Measurements from ENCODE around the gene ORC3. TPM values are rescaled to one million over a fixed set of nuclear protein-coding genes. Genes with fewer than 3 reads are reported as not detected.

ORC3 gene
- total RNA-seq, 4 donors from 2014 or later: 11.2 to 24.8 (median 16.9) TPM

DNA sequence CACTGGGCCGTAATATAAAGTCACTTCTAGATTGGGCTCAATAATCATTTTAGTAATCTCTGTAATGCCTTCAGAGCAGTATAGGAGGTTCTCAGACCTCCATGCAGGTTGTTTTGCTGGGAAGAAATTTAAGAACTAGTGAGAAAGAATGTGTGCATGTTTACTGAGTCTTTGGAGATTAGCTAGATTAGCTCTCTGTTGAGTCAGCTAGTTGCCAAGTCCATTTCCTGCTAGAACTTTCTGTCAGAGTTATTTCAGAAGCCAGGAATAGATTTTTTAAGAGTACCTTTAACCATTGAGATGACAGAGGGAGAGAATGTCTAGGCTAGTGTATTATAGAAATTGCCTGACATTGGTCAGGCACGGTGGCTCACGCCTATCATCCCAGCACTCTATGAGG lies 33.3 kb downstream of the ORC3 start:
- H3K4me3 ChIP-seq: no peak overlapping the region
- no peaks in the 10 kb centered on the region for H3K9me3 ChIP-seq
- peaks cover 0 to 12% (median 0%) of the 10 kb centered on the region in 3 donors for H3K36me3 ChIP-seq
- no peaks in the 10 kb centered on the region for H3K4me1 ChIP-seq
- no peaks in the 10 kb centered on the region for H3K27me3 ChIP-seq
- H3K27ac ChIP-seq: no peak overlapping the region
- no peak for TF ChIP-seq POLR2A (IDR thresholded peaks at IDR 0.05)
- TF ChIP-seq, protein P1, sequence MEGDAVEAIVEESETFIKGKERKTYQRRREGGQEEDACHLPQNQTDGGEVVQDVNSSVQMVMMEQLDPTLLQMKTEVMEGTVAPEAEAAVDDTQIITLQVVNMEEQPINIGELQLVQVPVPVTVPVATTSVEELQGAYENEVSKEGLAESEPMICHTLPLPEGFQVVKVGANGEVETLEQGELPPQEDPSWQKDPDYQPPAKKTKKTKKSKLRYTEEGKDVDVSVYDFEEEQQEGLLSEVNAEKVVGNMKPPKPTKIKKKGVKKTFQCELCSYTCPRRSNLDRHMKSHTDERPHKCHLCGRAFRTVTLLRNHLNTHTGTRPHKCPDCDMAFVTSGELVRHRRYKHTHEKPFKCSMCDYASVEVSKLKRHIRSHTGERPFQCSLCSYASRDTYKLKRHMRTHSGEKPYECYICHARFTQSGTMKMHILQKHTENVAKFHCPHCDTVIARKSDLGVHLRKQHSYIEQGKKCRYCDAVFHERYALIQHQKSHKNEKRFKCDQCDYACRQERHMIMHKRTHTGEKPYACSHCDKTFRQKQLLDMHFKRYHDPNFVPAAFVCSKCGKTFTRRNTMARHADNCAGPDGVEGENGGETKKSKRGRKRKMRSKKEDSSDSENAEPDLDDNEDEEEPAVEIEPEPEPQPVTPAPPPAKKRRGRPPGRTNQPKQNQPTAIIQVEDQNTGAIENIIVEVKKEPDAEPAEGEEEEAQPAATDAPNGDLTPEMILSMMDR (IDR thresholded peaks at IDR 0.05): no peak
- no peak for DNase-seq

DNA sequence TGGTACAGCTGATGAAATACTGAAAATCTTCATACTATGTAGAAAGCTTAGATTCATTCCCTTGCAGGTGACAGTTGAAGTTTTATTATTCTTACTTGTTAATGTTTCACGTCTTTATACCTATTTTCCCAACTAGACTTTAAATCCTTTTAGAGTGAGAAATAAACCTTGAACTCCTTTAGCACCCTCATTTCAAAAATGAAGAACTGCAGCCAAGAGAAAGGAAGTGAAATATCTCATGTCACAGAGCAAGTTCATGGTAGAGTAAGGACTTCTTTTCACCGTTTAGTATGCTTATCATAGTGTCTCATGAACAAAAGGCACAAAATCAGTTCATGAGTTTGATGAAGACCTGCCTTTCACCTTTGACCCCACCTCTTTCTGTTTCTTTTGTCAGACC lies 38.5 kb downstream of the ORC3 start:
- no peak for TF ChIP-seq POLR2A (IDR thresholded peaks at IDR 0.05)
- TF ChIP-seq, protein P1 (IDR thresholded peaks at IDR 0.05): no peak

DNA sequence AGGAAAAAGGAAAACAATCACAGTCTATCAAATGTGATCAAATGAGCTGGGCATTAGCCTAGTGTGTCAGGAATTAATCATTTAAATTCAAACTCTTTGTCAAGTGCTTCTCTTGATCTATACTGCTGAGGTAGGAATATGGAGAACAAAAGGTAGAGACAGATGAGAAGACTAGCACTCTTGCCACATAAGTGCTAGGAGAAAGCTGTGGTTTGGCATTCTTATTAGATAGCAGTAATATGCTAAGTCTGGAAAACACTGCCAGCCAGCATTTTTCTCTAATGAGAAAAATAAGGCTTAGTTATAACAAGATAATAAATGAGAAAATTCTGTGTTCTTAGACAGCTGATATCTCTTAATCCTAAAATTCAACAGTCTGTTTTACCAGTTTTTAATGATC lies 38.9 kb downstream of the ORC3 start:
- Histone ChIP-seq H3K36me3 (no peaks in the 10 kb centered on the region), H3K9me3 (no peaks in the 10 kb centered on the region), H3K4me3 (no peak overlapping the region), H3K27me3 (no peaks in the 10 kb centered on the region), H3K27ac (no peak overlapping the region), H3K4me1 (no peaks in the 10 kb centered on the region)
- TF ChIP-seq, protein P1 (IDR thresholded peaks at IDR 0.05): no peak
- TF ChIP-seq POLR2A (IDR thresholded peaks at IDR 0.05): no peak
- no peak for DNase-seq

More for the DNA sequence above, 38.5 kb downstream of the ORC3 start:
- H3K4me3 ChIP-seq: no peak overlapping the region
- no peaks in the 10 kb centered on the region for H3K4me1 ChIP-seq
- H3K36me3 ChIP-seq: no peaks in the 10 kb centered on the region
- no peaks in the 10 kb centered on the region for H3K9me3 ChIP-seq
- no peaks in the 10 kb centered on the region for H3K27me3 ChIP-seq
- H3K27ac ChIP-seq: peak overlapping the region in 1 of 4 donors; percentile 2
- DNase-seq: no peak

DNA sequence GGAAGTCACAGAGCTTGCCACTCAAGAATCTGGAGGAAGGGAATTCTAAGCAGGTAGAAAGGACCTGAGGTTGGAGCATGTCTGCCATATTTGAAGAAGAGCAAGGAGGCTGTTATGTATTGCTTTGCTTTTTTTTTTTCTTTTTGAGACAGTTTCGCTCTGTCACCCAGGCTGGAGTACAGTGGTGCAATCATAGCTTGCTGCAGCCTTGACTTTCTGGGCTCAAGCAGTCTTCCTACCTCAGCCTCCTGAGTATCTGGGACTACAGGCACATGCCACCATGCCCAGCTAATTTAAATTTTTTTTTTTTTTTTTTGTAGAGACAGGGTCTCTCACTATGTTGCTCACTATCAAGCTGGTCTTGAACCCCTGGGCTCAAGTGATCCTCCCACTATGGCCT lies 40.8 kb downstream of the ORC3 start:
- Histone ChIP-seq H3K27ac (no peak overlapping the region), H3K9me3 (no peaks in the 10 kb centered on the region), H3K4me1 (no peaks in the 10 kb centered on the region), H3K27me3 (no peaks in the 10 kb centered on the region), H3K4me3 (no peak overlapping the region), H3K36me3 (peaks cover 0 to 3% (median 0%) of the 10 kb centered on the region in 3 donors)
- TF ChIP-seq POLR2A (IDR thresholded peaks at IDR 0.05): no peak
- TF ChIP-seq, protein P1 (IDR thresholded peaks at IDR 0.05): no peak
- no peak for DNase-seq

DNA sequence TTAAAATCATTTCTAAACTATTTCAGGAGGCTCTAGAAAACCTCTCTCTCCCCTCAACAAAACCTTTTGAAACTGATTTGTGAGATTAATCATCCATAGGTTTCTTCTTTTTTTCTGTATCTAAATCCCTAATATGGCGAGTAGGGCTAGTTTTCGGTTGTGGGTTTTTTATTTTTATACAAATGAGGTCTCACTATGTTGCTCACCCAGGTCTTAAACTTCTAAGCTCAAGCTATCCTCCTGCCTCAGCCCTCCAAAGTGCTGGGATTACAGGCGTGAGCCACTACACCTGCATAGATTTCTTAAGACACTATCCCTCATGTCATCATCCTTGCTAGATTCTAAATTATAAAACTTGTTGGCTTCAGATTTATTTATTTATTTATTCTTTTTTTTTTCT lies 43.9 kb downstream of the ORC3 start:
- no peaks in the 10 kb centered on the region for H3K27me3 ChIP-seq
- no peak for DNase-seq
- H3K4me1 ChIP-seq: no peaks in the 10 kb centered on the region
- TF ChIP-seq, protein P1 (IDR thresholded peaks at IDR 0.05): no peak
- no peak for TF ChIP-seq POLR2A (IDR thresholded peaks at IDR 0.05)
- no peaks in the 10 kb centered on the region for H3K9me3 ChIP-seq
- no peak overlapping the region for H3K4me3 ChIP-seq
- peaks cover 0 to 10% (median 0%) of the 10 kb centered on the region in 3 donors for H3K36me3 ChIP-seq
- H3K27ac ChIP-seq: no peak overlapping the region

DNA sequence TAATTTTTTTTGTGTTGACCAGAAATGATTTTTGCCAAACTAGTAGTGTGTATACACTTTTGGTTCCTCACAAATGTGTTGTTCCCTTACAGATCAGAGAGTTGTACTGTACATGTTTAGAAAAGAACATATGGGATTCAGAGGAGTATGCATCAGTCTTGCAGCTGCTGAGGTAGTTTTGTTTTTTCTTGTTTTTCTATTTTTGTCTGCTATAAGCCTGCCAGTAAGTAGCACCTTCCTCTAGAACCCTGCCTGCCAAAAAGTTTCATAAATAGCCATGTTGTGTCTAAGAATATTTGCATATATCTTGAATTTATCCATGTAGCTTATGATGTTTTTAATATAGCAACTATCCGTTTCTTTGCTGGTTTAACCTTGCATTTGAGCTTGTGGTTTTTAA lies 46.4 kb downstream of the ORC3 start:
- Histone ChIP-seq H3K9me3 (no peaks in the 10 kb centered on the region), H3K4me1 (no peaks in the 10 kb centered on the region), H3K4me3 (no peak overlapping the region), H3K27ac (no peak overlapping the region), H3K27me3 (no peaks in the 10 kb centered on the region), H3K36me3 (peaks cover 0 to 10% (median 0%) of the 10 kb centered on the region in 3 donors)
- no peak for DNase-seq
- TF ChIP-seq, protein P1 (IDR thresholded peaks at IDR 0.05): no peak
- no peak for TF ChIP-seq POLR2A (IDR thresholded peaks at IDR 0.05)

Measured in Peyer's patch (tissue), 4 donors.